ENCODE data around the gene FXYD6.

Gene FXYD6

GRCh38 chr11:117828611-117829368, 47.7 kb downstream of the FXYD6 start:
- DNase-seq: peak; percentile 73 to 85

GRCh38 chr11:117827521-117828511, 48.6 kb downstream of the FXYD6 start:
- DNase-seq: peak in 1 of 2 donors; percentile 39

GRCh38 chr11:117826832-117827231, 49.6 kb downstream of the FXYD6 start:
- no peak for DNase-seq

GRCh38 chr11:117826190-117826570, 50.3 kb downstream of the FXYD6 start:
- DNase-seq: no peak

GRCh38 chr11:117825538-117826189, 50.8 kb downstream of the FXYD6 start:
- no peak for DNase-seq

GRCh38 chr11:117824571-117825537, 51.6 kb downstream of the FXYD6 start, which contains the start of gene FXYD2:
FXYD2 (minus strand) TSS chr11:117824744; CDS start chr11:117824678, 66 bp downstream.
- DNase-seq: no peak

- DNase-seq: no peak
Measured at GRCh38 chr11:117823946-117824420, 52.5 kb downstream of the FXYD6 start.

- DNase-seq: peak; percentile 53 to 54
Measured at GRCh38 chr11:117823294-117823945, 53.0 kb downstream of the FXYD6 start.

- peak; percentile 51 to 52 for DNase-seq
Measured at GRCh38 chr11:117822074-117823033, 54.1 kb downstream of the FXYD6 start.

- DNase-seq: no peak
Measured at GRCh38 chr11:117821431-117821830, 55.0 kb downstream of the FXYD6 start.

GRCh38 chr11:117820516-117820915, 55.9 kb downstream of the FXYD6 start:
- no peak for DNase-seq

- no peak for DNase-seq
Measured at GRCh38 chr11:117820071-117820470, 56.4 kb downstream of the FXYD6 start.

- DNase-seq: peak in 1 of 2 donors; percentile 50
Measured at GRCh38 chr11:117819096-117820040, 57.1 kb downstream of the FXYD6 start.

GRCh38 chr11:117818041-117818873, 58.2 kb downstream of the FXYD6 start:
- DNase-seq: peak; percentile 63 to 70

GRCh38 chr11:117817368-117818040, 59.0 kb downstream of the FXYD6 start:
- peak; percentile 84 to 87 for DNase-seq

- peak in 1 of 2 donors; percentile 60 for DNase-seq
Measured at GRCh38 chr11:117816846-117817367, 59.6 kb downstream of the FXYD6 start.

Measured in CD4-positive, alpha-beta T cell treated with Interleukin-1 beta for 1 hour (primary cell).